Nephron (organoid): ENCODE data around the gene RXRA.

Experiments
- H3K27ac Mint-ChIP-seq, 3 experiments: 2 replicates each; pipeline ENCODE4 v1.8.0; 2020; ENCODE audit warnings: mixed read lengths in 3 of 3, mild to moderate bottlenecking in 2 of 3, moderate library complexity in 1 of 3
- H3K27me3 Mint-ChIP-seq: 2 replicates; pipeline ENCODE4 v1.8.0; 2021; ENCODE audit warnings: low read depth, mild to moderate bottlenecking, moderate library complexity, mixed read lengths
- H3K36me3 Mint-ChIP-seq: 2 replicates; pipeline ENCODE4 v1.8.0; 2020; ENCODE audit warnings: low read depth, mixed read lengths
- H3K4me1 Mint-ChIP-seq: 2 replicates; pipeline ENCODE4 v1.8.0; 2020; ENCODE audit warnings: mixed read lengths
- H3K4me3 Mint-ChIP-seq, 3 experiments: 2 replicates each; pipeline ENCODE4 v1.8.0; 2020; ENCODE audit warnings: mild to moderate bottlenecking in 3 of 3, mixed read lengths in 3 of 3, moderate library complexity in 2 of 3
- H3K9me3 Mint-ChIP-seq: 2 replicates; pipeline ENCODE4 v1.8.0; 2020; ENCODE audit warnings: mixed read lengths
- TF ChIP-seq, protein P1 (sequence below), 3 experiments: fragments of 200-600 bp; sonication (generic); IDR thresholded peaks; one replicate each; pipeline ENCODE4 v1.5.0; 2021; ENCODE audit warnings: antibody characterized with exemption in 3 of 3; ENCODE audit not compliant: unreplicated experiment in 3 of 3

RXRA gene

DNA sequence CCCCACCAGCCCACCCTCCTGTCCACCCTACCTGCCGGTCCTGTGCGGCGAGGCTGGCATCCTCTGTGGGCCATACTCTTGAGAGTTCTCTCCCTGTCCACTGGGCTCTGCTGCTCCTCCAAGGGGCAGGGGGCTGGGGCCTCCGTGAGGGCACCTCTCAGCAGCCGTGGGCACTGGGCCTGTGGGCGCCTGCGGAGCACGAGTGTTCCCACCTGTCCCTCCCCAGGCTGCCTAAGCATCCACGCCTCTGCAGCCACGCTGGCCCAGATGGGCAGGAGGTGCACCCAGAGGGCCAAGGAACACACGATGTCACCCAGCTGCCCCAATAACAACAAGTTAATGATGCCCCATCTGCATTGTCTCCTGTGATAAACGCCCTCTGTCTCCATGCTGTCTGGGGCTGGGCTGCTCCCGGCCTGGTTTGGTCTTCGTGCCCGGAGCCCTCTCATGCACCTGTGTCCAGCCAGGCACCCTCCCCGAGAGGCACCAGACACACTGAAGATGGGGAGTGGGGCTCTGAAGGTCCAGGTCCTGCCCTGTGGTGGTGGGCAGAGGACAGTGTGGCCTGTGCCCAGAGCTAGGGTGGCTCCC lies 114.5 kb downstream of the RXRA start:
- H3K4me3 Mint-ChIP-seq: no peak overlapping the region
- TF ChIP-seq, protein P1, sequence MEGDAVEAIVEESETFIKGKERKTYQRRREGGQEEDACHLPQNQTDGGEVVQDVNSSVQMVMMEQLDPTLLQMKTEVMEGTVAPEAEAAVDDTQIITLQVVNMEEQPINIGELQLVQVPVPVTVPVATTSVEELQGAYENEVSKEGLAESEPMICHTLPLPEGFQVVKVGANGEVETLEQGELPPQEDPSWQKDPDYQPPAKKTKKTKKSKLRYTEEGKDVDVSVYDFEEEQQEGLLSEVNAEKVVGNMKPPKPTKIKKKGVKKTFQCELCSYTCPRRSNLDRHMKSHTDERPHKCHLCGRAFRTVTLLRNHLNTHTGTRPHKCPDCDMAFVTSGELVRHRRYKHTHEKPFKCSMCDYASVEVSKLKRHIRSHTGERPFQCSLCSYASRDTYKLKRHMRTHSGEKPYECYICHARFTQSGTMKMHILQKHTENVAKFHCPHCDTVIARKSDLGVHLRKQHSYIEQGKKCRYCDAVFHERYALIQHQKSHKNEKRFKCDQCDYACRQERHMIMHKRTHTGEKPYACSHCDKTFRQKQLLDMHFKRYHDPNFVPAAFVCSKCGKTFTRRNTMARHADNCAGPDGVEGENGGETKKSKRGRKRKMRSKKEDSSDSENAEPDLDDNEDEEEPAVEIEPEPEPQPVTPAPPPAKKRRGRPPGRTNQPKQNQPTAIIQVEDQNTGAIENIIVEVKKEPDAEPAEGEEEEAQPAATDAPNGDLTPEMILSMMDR (IDR thresholded peaks at IDR 0.05; ENCODE audit: unreplicated experiment in 3 of 3): no peak
- peaks cover 48% of the 10 kb centered on the region for H3K4me1 Mint-ChIP-seq
- peaks cover 12% of the 10 kb centered on the region for H3K27me3 Mint-ChIP-seq
- H3K36me3 Mint-ChIP-seq: peaks cover 9% of the 10 kb centered on the region
- peaks cover 4% of the 10 kb centered on the region for H3K9me3 Mint-ChIP-seq
- H3K27ac Mint-ChIP-seq: peak overlapping the region in 2 of 3 experiments; percentile 76 to 84

DNA sequence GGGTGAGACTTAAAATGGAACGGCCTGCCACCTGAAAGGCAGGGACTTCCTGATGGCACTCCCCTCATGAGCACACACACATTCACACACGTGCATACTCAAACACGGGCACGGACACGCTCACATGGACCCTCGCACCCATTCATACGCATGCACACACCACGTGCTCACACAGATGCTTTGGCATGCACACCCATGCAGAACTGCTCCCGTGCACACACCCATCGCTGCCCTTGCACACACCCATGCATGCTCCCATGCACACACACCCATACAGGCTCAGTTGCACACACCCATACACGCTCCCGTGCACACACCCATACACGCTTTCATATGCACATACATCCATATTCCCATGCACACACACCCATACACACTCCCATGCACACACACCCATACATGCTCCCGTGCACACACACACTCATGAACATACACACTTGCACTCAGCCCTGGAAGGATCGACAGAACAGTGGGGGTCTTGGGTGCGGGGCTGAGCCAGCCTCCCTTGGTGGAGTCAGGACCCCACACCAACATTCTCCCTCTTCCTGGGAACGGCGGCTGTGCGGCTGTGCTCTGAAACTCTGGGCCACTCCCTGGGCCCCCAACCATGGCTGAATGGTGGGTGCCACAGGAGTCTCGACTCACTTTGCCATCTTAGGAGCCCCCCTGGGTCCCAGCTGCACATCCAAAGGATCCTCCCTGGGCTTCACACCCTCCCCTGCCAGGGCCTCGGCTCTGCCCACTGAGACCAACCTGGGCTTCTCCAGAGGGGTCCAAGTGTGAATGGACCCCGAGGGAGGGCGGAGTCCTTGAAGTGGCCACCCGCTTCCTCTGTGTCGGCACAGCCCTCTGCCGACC lies 115.2 kb downstream of the RXRA start:
- peaks cover 41% of the 10 kb centered on the region for H3K4me1 Mint-ChIP-seq
- no peak overlapping the region for H3K4me3 Mint-ChIP-seq
- H3K27me3 Mint-ChIP-seq: peaks cover 12% of the 10 kb centered on the region
- peak overlapping the region in 2 of 3 experiments; percentile 41 to 61 for H3K27ac Mint-ChIP-seq
- peaks cover 4% of the 10 kb centered on the region for H3K9me3 Mint-ChIP-seq
- peaks cover 6% of the 10 kb centered on the region for H3K36me3 Mint-ChIP-seq
- TF ChIP-seq, protein P1 (IDR thresholded peaks at IDR 0.05; ENCODE audit: unreplicated experiment in 3 of 3): no peak

DNA sequence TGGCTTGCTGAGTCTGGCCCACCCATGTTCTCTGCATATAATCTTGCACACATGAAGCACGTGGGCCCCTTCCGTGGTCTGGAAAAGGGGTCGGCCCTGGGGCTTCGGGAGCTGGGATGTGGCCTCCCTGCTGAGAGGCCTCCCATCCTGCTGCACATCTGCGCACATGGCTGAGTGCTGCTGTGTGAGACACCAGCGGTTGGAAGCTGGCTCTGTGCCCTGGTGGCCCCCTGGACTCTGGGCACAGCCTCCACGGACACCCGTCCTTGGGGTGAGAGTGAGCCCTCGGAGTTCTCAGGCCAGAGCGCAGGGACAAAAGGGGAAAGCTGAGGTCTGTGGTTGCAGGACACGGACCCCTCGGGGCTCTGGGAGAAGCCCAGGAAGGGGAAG lies 115.8 kb downstream of the RXRA start:
- Mint-ChIP-seq H3K4me3 (no peak overlapping the region), H3K27me3 (peaks cover 12% of the 10 kb centered on the region), H3K4me1 (peaks cover 35% of the 10 kb centered on the region), H3K36me3 (no peaks in the 10 kb centered on the region), H3K27ac (peak overlapping the region in 2 of 3 experiments; percentile 41 to 61), H3K9me3 (peaks cover 4% of the 10 kb centered on the region)
- TF ChIP-seq, protein P1 (IDR thresholded peaks at IDR 0.05; ENCODE audit: unreplicated experiment in 3 of 3): no peak

DNA sequence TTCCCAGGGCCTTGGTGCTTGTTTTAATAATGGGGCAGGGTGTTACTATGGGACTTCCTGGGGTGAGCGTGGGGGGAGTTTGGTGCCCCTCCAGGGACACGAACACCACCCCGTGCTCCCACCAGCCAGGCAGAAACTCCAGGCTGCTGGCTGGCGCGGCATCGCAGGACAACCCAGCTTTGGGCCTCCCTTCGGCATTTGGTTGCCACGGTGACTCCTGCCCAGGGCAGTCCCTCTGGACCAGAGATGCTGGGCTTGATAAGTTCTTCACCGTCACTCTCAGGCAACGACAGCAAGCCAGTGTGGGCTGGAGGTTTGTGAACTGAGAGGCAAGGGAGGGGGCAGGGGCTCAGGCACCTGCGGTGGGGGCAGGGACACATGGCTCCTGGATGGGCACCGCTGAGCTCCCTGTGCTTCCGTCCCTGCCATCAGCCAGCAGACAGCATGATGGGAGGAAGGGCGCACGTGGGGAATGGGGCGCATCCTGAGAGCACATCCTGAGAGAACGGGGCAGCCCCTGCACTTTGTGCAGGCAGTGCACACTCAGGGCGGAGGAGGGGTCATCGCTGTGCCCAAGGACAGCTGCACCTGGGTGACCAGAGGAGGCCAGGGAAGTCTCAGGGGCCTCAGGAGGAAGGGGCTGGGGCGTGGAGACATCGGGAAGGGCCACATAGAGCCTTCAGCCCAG lies 116.4 kb downstream of the RXRA start:
- Mint-ChIP-seq H3K27me3 (peaks cover 12% of the 10 kb centered on the region), H3K4me3 (no peak overlapping the region), H3K4me1 (peaks cover 31% of the 10 kb centered on the region), H3K9me3 (peaks cover 4% of the 10 kb centered on the region), H3K27ac (peak overlapping the region in 1 of 3 experiments; percentile 41), H3K36me3 (no peaks in the 10 kb centered on the region)
- TF ChIP-seq, protein P1 (IDR thresholded peaks at IDR 0.05; ENCODE audit: unreplicated experiment in 3 of 3): no peak

DNA sequence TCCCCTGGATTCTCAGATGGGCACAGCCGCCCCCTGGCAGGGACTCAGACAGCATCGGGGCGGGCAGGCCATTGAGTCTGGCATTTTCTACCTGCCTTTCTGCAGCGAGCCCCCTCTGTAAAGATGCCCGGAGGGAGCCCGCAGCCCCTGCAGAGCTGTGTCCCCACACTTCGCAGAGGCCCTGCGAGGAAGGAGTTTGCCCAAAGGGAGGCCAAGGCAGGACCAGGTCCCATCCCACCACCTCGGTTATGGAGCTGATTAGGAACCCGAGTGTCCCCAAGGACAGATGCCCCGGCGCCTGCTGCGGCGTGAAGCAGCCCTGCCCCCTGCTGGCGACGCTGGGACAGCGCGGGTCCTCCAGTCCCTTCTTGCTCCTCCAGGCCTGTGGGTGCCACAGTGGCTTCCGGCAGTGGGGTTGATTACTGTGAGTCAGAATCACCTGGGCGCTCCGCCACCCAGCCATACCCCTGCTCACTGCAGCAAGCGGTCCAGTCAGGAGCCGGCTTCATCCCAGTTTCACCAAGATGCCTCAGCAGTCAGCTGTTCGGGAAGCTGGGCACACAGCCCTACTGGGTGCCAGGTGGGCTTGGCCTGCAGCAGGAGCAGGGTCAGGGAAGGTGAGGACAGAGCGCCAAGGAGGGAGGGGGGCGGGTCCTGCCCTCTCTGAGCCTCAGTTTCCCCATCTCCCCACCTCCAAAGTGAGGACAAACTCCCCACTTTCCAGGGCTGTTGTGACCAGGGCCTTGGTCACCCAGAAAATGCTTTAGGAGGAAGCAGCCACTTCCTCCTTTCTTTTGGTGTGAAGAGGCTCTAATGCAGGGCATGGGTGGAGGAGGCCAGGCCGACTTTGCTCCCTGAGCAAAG lies 117.2 kb downstream of the RXRA start:
- H3K27ac Mint-ChIP-seq: no peak overlapping the region
- no peak overlapping the region for H3K4me3 Mint-ChIP-seq
- peaks cover 31% of the 10 kb centered on the region for H3K4me1 Mint-ChIP-seq
- TF ChIP-seq, protein P1 (IDR thresholded peaks at IDR 0.05; ENCODE audit: unreplicated experiment in 3 of 3): peak; percentile 98 to 99 (median 98)
- H3K36me3 Mint-ChIP-seq: no peaks in the 10 kb centered on the region
- peaks cover 7% of the 10 kb centered on the region for H3K9me3 Mint-ChIP-seq
- H3K27me3 Mint-ChIP-seq: peaks cover 12% of the 10 kb centered on the region
